NCI-H524 (cell line): ENCODE measurements around the gene ENPEP.

Experiments used
- DNase-seq, 2 experiments: peaks; one replicate each; lab custom pipeline; 2025; lab: John Stamatoyannopoulos, UW

ENPEP gene

DNA sequence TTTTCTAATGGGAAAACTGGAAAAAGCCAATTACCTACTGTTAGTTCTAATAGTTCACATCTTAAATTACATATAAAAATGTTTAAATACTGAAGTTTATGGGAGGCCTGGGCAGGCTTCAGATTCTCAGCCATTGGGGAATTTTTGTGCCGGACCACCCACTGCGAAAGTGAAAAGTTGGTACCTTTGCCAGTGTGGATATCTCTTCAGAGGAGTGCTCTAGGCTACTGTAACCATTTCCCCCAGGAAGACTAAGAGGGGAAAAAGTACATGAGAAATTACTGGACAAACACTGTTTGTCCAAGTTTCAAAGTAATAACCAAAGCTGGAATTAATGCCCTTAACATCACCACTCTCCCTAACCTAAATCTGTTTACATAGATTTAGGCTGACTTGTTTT is 126.1 kb downstream of the ENPEP start:
- no peak for DNase-seq

GRCh38 chr4:110605077-110605476 is 129.1 kb downstream of the ENPEP start:
- DNase-seq, result no peak

DNA sequence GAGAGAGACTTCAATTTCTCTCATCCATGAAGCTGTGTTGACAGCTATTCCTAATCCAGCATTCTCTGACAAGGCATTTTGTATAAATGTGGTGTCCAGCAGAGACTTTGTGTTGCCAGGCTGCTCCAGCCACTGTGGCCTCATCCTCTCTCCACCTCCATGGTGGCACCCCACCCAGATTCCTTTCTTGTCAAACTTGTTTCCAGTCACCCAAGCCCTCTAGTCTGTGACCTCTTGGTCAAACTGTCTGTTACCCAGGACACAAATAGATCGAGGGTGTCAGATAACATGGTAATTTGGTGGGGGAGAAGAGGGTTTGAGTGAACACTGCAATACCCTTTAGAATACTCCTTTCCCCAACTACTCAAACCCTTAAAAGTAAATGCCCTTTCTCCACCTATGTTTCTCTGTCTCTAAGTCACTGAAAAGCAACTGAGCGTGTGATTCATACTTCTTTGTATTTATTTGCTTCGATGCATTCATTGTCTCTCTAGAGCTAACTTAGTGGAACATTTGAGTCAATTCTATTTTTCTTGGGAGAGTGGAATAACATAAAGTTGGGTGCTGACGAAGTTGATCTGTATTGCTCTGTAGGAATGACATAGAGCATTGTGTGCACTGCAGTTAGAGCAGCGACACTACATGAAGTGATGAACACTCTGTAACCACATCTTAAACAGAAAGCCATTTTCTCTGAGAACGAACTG is 133.2 kb downstream of the ENPEP start:
- DNase-seq, result no peak

DNA sequence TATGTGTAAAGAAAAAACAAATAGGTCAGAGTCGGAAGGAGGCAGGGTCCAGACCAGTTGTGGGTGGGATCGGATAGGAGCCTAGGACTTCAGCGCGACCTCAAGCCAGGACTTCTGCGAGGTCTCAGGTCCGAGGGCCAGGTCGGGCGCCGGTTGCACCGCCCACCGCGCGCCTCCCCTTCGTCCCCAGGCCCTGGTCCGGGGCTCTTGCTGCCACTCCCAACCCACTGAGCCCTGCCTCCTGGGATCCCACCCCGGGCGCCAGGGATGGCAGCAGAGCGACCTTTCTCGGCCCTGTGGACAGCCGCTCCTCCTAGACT is 134.6 kb downstream of the ENPEP start:
- DNase-seq, result no peak

DNA sequence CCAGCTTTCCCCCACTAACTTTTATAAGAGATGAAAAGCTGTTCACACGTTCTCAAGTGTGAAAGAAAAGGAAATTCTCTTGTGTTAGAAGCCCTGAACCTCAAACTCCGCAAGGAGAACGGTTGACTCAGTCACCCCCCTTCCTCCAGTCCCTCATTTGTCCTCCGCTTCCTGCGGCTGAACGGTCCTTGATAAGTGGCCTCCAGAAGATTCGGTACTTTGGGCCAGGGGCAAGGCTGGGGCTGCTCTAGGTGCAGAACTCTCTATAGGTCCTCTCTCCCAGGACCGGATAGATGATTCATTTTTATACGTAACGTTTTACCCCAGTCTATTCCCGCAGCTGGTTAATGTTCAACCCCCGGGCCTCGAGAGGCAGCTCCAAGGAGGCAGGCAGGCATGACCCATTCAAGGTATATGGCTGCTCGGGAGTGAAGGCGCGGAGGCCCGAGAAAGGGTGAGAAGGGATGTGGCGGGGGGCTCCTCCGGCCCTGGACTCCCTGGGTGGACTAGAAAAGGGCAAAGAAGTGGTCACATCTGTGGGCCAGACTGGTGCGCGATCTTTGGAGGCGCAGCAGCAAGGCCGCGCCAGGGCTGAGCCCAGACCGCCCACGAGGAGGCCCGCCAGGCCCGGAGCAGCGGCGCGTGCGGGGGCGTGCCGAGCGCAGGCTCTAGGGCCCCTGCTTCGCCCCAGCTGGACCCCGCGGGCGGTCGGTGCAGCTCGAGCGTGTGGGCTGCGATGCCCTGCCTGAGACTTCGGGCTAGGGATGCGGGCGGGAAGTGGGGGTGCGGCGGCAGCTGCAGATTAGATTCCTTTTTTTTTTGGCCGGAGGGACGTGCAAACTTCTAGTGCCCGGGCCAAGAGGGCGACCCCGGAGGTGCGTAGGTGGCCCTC is 135.2 kb downstream of the ENPEP start:
- DNase-seq, result no peak

GRCh38 chr4:110611968-110612447 is 136.1 kb downstream of the ENPEP start:
- no peak for DNase-seq

GRCh38 chr4:110612631-110613269 is 136.8 kb downstream of the ENPEP start:
- DNase-seq, result no peak

DNA sequence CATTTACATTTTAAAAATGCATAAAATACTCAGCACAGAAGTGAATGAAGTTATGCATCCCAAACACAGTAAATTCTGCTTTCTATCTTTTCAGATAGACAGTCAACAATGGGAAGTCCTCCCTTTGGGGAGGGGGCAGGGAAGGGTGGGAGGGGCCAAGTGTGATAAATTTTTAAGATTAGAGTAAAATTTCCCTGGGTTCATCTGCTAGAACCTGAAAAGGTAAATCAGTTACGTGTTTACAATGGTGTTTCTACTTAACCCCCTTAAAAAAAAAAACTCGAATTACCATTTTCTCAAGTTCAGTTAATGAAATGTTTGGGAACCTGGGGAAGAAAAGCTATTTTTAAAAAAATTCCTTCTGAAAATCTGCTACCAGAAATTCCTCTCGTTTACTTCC is 137.8 kb downstream of the ENPEP start:
- DNase-seq, result no peak

DNA sequence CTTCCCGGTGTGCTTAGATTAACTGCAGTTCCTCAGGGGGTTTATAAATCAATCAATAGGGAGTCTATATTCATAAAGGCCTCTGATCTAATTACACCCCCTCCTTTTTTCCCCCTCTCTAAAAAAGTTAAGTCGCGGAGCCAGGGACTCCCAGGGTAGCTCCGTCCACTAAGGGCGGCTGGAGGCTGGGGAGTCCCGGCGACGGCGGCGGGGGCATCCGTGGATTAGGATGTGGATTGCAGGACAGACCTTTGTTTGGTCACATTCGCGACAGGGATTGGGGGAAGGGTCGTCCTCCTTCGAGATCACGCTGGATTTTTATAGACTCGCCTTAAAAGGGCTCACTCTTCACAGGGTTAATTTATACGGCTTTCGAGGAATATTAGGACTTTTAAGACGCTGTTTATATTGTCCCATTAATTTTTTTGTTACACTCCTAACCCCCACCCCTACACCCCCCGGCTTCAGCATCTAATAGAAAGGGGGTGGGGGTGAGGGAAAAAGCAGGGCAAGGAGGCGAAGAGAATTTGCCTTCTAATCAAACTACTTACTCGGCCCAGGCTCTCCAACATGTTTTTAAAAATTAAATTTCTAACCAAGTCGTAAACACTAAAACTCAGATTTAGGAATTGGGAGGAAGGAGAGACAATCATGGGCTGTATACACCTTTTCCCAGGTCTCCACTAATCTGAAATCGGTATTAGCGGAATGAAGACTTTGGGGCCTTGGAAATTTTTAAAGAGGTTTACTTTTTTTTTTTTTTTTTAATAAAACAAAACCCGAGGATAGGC is 138.4 kb downstream of the ENPEP start:
- no peak for DNase-seq
